ENCODE measurements around the gene CISD2.
"Not testable (repeated sequence)": the region's sequence is repeated elsewhere in the genome, so short reads cannot be mapped to it uniquely, and the experiment has no call there.

Gene CISD2

DNA sequence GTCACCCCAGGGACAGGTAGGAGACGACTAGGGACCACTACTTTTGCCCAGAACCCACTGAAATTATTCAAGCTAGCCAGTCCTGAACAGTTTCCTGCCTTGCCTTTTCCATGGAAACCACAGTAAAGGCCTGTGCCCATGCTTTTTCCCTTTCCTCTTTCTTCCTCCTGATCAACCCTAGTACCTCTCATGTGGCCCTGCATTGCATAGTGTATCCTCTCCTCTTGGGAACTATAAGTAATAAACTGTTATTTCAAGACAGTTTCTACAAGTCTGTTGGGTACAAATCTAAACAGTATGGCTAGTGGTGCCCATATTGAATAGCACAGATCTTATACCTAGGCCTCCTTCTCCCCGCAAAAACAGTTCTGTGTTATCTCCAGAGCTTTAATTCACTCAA lies 14.5 kb downstream of the CISD2 start:
- intact Hi-C loops (cut with DNase I), result no loop called here
- no peak for DNase-seq

DNA sequence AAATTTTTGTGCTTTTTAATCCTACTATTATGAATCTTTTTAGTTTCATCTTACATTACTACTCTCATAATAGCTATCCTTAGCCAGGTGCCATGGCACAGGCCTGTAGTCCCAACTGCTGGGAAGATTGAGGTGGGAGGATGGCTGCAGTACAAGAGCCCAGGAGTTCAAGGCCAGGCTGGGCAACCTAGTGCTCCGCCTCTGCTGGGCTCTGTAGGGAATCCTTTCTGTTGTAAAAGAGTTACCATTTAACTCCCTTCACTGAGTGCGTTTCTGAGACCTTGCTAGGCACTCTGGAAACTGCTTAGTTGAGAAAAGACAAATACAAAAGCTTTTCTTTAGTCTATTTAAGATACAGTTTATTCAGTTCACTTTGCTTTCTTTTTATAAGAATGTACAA lies 19.8 kb downstream of the CISD2 start:
- intact Hi-C loops (cut with DNase I); DNase-seq: not testable (repeated sequence)

DNA sequence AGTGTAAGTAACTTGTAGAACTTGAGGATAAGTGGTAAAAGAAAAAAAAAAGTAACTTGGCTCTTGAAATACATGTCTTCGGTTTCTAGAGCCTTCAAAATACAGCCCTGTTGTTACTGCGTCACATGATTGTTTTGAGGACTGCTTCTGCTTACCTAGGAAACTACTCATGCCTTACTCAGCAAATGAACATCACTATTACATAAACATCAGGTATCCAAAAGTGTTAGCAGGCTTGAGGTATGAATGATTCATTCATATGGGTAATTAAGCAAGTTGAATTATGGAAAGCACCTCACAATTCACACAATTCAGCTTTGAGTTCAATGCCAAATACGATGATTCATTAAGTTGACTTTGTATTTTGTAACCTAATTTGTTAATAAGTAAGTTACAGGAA lies 21.1 kb downstream of the CISD2 start:
- intact Hi-C loops (cut with DNase I); DNase-seq: not testable (repeated sequence)

DNA sequence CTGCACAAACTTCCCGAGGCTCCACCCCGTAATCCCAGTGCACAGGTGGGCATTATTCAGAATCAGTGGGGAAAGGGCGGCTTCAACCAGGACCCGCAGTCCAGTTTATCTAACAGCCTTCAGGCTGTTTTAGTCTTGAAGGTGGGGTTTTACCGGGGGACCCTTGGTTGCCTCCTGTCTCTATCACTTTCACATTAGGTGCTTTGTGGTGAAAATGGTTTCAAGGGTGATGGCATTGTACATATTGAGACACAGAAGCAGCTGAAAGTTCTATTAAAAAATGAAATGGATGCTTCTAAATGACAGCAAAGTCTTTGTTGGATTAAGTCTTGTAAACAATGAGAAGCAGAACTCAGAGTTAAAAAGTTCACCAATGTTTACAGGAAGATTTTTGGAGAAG lies 27.8 kb downstream of the CISD2 start:
- intact Hi-C loops (cut with DNase I), result not testable (repeated sequence)

DNA sequence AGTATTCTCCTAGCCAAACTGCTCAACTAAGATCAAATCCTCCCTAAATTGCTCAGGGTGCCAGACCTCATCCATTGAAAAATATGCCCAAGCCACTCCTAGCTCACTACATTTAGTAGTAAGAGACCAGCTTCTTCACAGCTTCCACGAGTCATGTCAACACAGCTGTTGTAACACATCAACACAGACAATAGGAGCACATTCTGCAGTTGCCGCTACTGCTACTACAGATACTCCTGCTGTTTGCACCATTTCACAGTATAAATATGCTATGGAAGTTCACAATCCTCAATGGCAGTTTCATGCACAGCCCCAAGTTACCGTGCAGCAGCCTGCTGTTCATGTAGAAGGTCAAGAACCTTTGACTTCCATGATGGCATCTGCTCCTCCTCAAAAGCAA lies 28.8 kb downstream of the CISD2 start:
- intact Hi-C loops (cut with DNase I), result not testable (repeated sequence)

More for the DNA sequence above, 27.8 kb downstream of the CISD2 start:
- DNase-seq, result not testable (repeated sequence)

DNA sequence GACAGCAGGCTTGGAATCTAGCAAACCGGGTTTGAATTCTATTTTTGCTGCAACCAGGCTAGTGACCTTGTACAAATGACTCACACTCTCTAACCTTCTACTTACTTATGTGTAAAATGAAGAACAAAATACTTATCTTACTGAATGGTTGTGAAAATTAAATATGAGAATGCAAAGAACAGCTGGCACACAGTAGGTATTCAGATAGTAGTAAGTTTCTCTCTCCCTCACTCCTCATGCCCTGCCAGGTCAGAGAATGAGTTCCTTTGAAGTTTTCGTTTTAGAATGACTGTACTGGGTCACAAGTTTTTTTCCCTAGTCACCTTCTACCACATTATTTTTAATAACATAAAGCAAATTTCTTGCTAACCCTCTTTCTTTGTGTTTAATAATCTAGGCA lies 33.0 kb downstream of the CISD2 start:
- DNase-seq, result no peak
- intact Hi-C loops (cut with DNase I), result no loop called here

More for the DNA sequence above, 28.8 kb downstream of the CISD2 start:
- DNase-seq, result not testable (repeated sequence)

DNA sequence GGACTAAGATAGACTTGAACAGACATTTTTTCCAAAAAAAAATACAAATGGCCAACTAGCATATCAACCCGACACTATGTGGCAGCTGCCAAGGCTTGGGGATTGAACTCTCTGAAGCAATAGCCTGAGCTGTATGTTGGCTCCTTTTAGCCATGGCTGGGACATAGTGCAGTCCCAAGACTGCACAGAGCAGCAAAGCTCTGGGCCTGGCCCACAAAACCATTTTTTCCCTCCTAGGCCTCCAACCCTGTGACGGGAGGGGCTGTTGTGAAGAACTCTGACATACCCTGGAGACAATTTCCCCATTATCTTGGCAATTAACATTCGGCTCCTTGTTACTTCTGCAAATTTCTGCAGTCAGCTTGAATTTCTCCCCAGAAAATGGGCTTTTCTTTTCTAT lies 50.1 kb downstream of the CISD2 start:
- intact Hi-C loops (cut with DNase I), result no loop called here

DNA sequence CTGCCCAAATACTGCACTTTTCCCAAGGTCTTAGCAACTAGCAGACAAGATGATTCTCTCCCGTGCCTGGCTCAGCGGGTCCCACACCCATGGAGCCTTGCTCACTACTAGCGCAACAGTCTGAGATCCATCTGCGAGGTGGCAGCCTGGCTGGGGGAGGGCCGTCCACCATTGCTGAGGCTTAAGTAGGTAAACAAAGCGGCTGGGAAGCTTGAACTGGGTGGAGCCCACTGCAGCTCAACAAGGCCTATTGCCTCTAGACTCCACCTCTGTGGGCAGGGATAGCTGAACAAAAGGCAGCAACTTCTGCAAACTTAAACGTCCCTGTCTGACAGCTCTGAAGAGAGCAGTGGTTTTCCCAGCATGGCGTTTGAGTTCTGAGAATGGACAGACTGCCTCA lies 50.9 kb downstream of the CISD2 start:
- intact Hi-C loops (cut with DNase I); DNase-seq: not testable (repeated sequence)

More for the DNA sequence above, 50.1 kb downstream of the CISD2 start:
- DNase-seq, result no peak

DNA sequence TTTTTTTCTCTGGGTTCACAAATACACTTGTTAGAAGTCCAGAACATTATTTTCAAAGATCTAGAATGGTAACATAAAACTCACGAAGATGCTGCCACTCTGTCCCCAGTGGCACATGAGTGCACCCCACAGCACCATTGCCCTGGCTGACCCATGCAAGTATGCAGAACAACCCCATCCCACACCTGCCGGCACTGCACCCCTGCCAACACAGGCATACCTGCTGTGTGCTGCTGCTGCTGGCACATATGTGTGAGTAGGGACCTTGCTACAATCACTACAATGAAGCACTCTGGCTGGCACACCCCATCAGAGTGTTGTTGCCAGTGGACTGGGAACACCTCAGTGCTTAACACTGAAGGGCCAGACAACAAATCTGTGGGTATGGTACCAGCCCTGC lies 66.9 kb downstream of the CISD2 start:
- no peak for DNase-seq
- intact Hi-C loops (cut with DNase I), result no loop called here

DNA sequence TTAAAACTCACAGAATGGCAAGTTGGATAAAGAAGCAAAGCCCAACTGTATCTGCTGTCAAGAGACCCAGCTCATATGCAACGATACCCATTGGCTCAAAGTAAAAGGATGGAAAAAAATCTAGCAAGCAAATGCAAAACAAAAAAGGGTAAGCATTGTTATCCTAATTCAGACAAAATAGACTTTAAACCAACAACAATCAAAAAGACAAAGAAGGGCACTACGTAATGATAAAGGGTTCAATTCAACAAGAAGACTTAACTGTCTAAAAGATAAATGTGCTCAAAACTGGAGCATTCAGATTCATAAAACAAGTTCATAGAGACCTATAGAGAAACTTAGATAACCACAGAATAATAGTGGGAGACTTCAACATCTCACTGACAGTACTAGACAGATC lies 69.3 kb downstream of the CISD2 start:
- intact Hi-C loops (cut with DNase I); DNase-seq: not testable (repeated sequence)
